WERI-Rb-1 (cell line): ENCODE data around the gene IDI1.
"Not testable (repeated sequence)": the region's sequence is repeated elsewhere in the genome, so short reads cannot be mapped to it uniquely, and the experiment has no call there.

ENCODE experiments used
- DNase-seq: peaks from one replicate; pipeline ENCODE4 v3.0.0-alpha.2; 2020
- H3K27ac ChIP-seq: fragments of 250-450 bp; sonication (Bioruptor Pico); 2 replicates; pipeline ENCODE4 v1.5.1; 2020; ENCODE audit warnings: mild to moderate bottlenecking, moderate library complexity
- H3K27me3 ChIP-seq: fragments of 250-450 bp; sonication (Bioruptor Pico); 2 replicates; pipeline ENCODE4 v1.5.1; 2021; ENCODE audit warnings: mild to moderate bottlenecking, low read depth, moderate library complexity; ENCODE audit not compliant: insufficient read depth, severe bottlenecking
- H3K36me3 ChIP-seq: fragments of 250-450 bp; sonication (Bioruptor Pico); 2 replicates; pipeline ENCODE4 v1.5.1; 2020; ENCODE audit warnings: mild to moderate bottlenecking, moderate library complexity
- H3K4me3 ChIP-seq: 2 replicates; pipeline ENCODE4 v1.5.1; 2011; ENCODE audit warnings: low read depth, mild to moderate bottlenecking, control low read depth, low read length
- H3K9me3 ChIP-seq: fragments of 250-450 bp; sonication (Bioruptor Pico); 2 replicates; pipeline ENCODE4 v1.5.1; 2021; ENCODE audit warnings: mild to moderate bottlenecking, moderate library complexity; ENCODE audit not compliant: severe bottlenecking
- CTCF ChIP-seq: IDR thresholded peaks from 2 replicates; pipeline ENCODE4 v1.5.1; 2011; ENCODE audit warnings: low read depth, mild to moderate bottlenecking, control low read depth, inconsistent platforms, low read length

The IDI1 gene

GRCh38 chr10:1019362-1019761 is 29.6 kb downstream of the IDI1 start:
- no peak for DNase-seq
- Histone ChIP-seq H3K4me3 (no peak overlapping the region), H3K27ac (no peak overlapping the region), H3K36me3 (peaks cover 2% of the 10 kb centered on the region; the same call in 1 of the 2 replicates), H3K27me3 (no peaks in the 10 kb centered on the region), H3K9me3 (no peaks in the 10 kb centered on the region)
- TF ChIP-seq CTCF, result no peak

GRCh38 chr10:1015688-1016087 is 33.2 kb downstream of the IDI1 start:
- H3K27me3 ChIP-seq, result no peaks in the 10 kb centered on the region
- no peak for DNase-seq
- H3K4me3 ChIP-seq, result no peak overlapping the region
- TF ChIP-seq CTCF, result no peak
- no peaks in the 10 kb centered on the region for H3K9me3 ChIP-seq
- H3K36me3 ChIP-seq, result peaks cover 11% of the 10 kb centered on the region
- H3K27ac ChIP-seq, result no peak overlapping the region

GRCh38 chr10:1011696-1012095 is 37.2 kb downstream of the IDI1 start:
- Histone ChIP-seq H3K27ac (no peak overlapping the region), H3K9me3 (no peaks in the 10 kb centered on the region), H3K4me3 (no peak overlapping the region), H3K27me3 (no peaks in the 10 kb centered on the region), H3K36me3 (peaks cover 18% of the 10 kb centered on the region)
- no peak for DNase-seq
- TF ChIP-seq CTCF, result no peak

GRCh38 chr10:1010703-1011102 is 38.2 kb downstream of the IDI1 start:
- Histone ChIP-seq H3K27me3 (no peaks in the 10 kb centered on the region), H3K4me3 (no peak overlapping the region), H3K36me3 (peaks cover 18% of the 10 kb centered on the region), H3K27ac (no peak overlapping the region), H3K9me3 (no peaks in the 10 kb centered on the region)
- no peak for TF ChIP-seq CTCF
- DNase-seq, result no peak

GRCh38 chr10:1009947-1010346 is 39.0 kb downstream of the IDI1 start:
- H3K36me3 ChIP-seq, result peaks cover 18% of the 10 kb centered on the region

GRCh38 chr10:1009071-1009494 is 39.8 kb downstream of the IDI1 start:
- Histone ChIP-seq H3K4me3 (no peak overlapping the region), H3K27ac (no peak overlapping the region), H3K9me3 (no peaks in the 10 kb centered on the region), H3K27me3 (no peaks in the 10 kb centered on the region), H3K36me3 (peaks cover 15% of the 10 kb centered on the region)
- no peak for TF ChIP-seq CTCF
- DNase-seq, result no peak

More at GRCh38 chr10:1009947-1010346, 39.0 kb downstream of the IDI1 start:
- not testable (repeated sequence) for H3K27ac ChIP-seq, H3K27me3 ChIP-seq, H3K4me3 ChIP-seq, DNase-seq, H3K9me3 ChIP-seq
